ENCODE results near the gene UCN. TPM values are rescaled to one million over a fixed set of nuclear protein-coding genes. Genes with fewer than 3 reads are reported as not detected.
"Not testable (repeated sequence)": the region's sequence is repeated elsewhere in the genome, so short reads cannot be mapped to it uniquely, and the experiment has no call there.

The UCN gene, protein sequence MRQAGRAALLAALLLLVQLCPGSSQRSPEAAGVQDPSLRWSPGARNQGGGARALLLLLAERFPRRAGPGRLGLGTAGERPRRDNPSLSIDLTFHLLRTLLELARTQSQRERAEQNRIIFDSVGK
- polyA plus RNA-seq = 1 to 10 TPM in 3 of 4 donors, under 1 TPM in 1; 0.76 to 8.9 (median 2.4) TPM
- long read RNA-seq, donor 1 = 0 reads
- long read RNA-seq, donor 2, partial matches to known transcripts = 0 of 2 reads
- long read RNA-seq, donor 2, other reads (novel, unspliced or antisense) = 0 of 2 reads
- long read RNA-seq, donor 3, transcript UCN-201 (2 exons, 795 nt) = major isoform, 5 of 5 reads
- long read RNA-seq, donor 3, partial matches to known transcripts = 0 of 5 reads
- long read RNA-seq, donor 3, other reads (novel, unspliced or antisense) = 0 of 5 reads
- long read RNA-seq, donor 4 = 0 reads
- long read RNA-seq, donor 5, partial matches to known transcripts = 0 of 1 reads
- long read RNA-seq, donor 5, other reads (novel, unspliced or antisense) = 0 of 1 reads
- long read RNA-seq, donor 6, partial matches to known transcripts = 0 of 1 reads
- long read RNA-seq, donor 6, other reads (novel, unspliced or antisense) = 0 of 1 reads
- long read RNA-seq, donor 7 = 0 reads
- long read RNA-seq, donor 8 = 0 reads
- long read RNA-seq, donor 9, partial matches to known transcripts = 0 of 1 reads
- long read RNA-seq, donor 9, other reads (novel, unspliced or antisense) = 0 of 1 reads
- long read RNA-seq, donor 10, partial matches to known transcripts = 0 of 1 reads
- long read RNA-seq, donor 10, other reads (novel, unspliced or antisense) = 0 of 1 reads

DNA sequence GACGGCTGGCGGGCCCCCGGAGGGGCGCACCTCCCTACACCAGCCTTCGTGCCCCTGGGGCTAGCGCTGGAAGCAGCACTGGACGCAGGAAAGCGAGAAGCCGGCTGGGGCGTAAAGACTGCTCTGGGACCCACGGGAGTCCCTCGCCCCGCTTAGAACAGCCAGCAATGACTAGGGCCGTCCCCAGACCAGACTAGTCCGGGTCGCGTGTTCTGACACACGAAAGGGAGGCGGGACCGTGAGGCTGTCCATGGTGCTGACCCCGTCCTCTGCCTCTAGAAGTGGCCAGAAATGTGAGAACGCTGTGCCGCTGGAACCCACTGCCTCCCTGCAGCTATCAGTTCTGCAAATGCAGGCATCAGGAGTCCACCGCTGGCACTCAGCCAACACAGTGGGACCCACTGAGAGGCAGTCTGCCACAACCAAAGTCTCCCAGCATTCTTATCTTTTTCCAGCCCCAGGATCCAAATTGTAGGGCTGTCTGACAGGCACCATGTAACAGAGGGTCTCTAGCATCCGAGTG is at the start of gene UCN:
UCN (minus strand) TSS at position 87 of the 523 bp plus-strand sequence. CDS start 550 bp downstream, outside the sequence.
- peak within 1 kb of the TSS in 2 of 3 donors; percentile 2 to 8 for H3K4me3 ChIP-seq (ENCODE audit: low read depth in 1 of 3, low read length in 3 of 3)
- H3K27me3 ChIP-seq (ENCODE audit: control insufficient read depth in 3 of 3, insufficient read depth in 3 of 3, low read length in 3 of 3) = peaks cover 6 to 40% (median 14%) of the 10 kb centered on the region in 3 donors
- 44 to 57% (median 49%) methylated on average over 25 of the region's 25 CpGs for WGBS, 3 donors
- peaks cover 0 to 29% (median 2%) of the 10 kb centered on the region in 3 donors for H3K36me3 ChIP-seq (ENCODE audit: control insufficient read depth in 3 of 3, insufficient read depth in 2 of 3, low read depth in 1 of 3, low read length in 3 of 3)
- H3K9me3 ChIP-seq (ENCODE audit: control insufficient read depth in 2 of 2, insufficient read depth in 1 of 2, low read depth in 1 of 2, low read length in 1 of 2) = no peaks in the 10 kb centered on the region
- peak in 1 of 2 donors; percentile 63 for DNase-seq
- FAIRE-seq = no peak
- no peak within 1 kb of the TSS for H3K27ac ChIP-seq (ENCODE audit: low read depth in 1 of 3, low read length in 2 of 3)
- peaks cover 0 to 14% (median 2%) of the 10 kb centered on the region in 3 donors for H3K4me1 ChIP-seq (ENCODE audit: control insufficient read depth in 3 of 3, insufficient read depth in 2 of 3, low read depth in 1 of 3, low read length in 2 of 3)

DNA sequence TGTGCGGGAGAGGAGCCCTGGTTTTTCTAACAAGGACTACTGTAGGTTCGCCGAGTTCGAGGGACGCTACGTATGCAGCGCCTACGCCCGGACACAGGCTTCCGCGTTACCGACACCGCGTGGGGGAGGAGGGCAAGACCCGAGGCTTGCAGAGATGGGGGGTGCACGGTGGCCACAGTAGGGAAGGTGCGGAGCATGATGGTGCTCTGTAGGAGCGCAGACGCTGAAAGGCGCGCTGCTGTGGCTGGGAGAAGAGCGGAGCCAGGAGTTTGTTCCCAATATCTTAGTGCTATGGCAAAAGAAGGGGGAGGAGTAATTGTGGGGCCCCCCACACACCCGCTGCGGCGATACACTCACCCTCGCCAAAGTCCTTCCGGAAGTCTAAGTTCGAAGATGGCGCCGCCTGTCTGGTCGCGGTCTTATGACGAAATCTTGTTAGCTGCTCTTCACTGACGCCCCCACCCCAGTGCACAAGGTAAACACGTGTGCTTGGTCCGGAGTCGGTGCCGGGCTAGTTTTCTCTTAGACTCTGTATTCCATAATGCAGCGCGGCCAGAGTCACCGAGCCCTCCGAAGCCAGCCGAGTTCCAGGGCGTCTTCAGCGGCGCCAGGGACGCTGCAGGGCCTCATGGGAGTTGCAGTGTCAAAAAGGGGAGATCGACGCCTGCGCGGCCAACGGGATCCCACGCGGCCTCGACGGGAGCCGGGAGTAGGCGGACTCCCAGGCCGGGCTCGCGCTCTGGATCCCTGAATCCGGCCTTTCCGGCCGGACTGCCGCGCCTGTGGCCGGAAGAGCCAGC is 48.3 kb upstream of the UCN start, which contains the start of gene GTF3C2:
GTF3C2 (minus strand) TSS at position 383 of the 800 bp plus-strand sequence. CDS start 13,210 bp downstream, outside the sequence.
- FAIRE-seq (no peak), DNase-seq (peak; percentile 97 to 99)
- H3K9me3 ChIP-seq (ENCODE audit: control insufficient read depth in 2 of 2, insufficient read depth in 1 of 2, low read depth in 1 of 2, low read length in 1 of 2) = no peaks in the 10 kb centered on the region
- H3K27ac ChIP-seq (ENCODE audit: low read depth in 1 of 3, low read length in 2 of 3) = peak within 1 kb of the TSS; percentile 91 to 98 (median 98)
- peaks cover 0 to 2% (median 0%) of the 10 kb centered on the region in 3 donors for H3K36me3 ChIP-seq (ENCODE audit: control insufficient read depth in 3 of 3, insufficient read depth in 2 of 3, low read depth in 1 of 3, low read length in 3 of 3)
- H3K4me1 ChIP-seq (ENCODE audit: control insufficient read depth in 3 of 3, insufficient read depth in 2 of 3, low read depth in 1 of 3, low read length in 2 of 3) = peaks cover 0 to 5% (median 3%) of the 10 kb centered on the region in 3 donors
- peak within 1 kb of the TSS; percentile 87 to 93 (median 89) for H3K4me3 ChIP-seq (ENCODE audit: low read depth in 1 of 3, low read length in 3 of 3)
- 0% methylated on average over 66 to 67 of the region's 67 CpGs for WGBS, 3 donors
- no peaks in the 10 kb centered on the region for H3K27me3 ChIP-seq (ENCODE audit: control insufficient read depth in 3 of 3, insufficient read depth in 3 of 3, low read length in 3 of 3)

DNA sequence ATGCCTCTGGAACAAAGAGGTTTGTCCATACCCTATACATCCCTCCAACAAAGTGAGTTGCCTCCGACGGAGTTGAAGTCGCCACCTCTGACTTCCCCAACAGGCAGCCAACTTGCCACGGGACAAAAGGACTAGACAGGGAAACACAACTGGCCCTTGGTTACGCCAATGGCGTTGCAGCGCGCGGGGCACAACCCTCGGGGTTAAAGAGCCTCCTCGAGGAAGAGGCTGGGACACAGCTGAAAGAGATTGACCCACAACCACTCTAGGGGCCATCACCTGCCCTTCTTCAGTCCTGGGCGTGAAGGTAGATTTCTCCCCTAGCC is 47.8 kb upstream of the UCN start:
- FAIRE-seq (no peak), DNase-seq (peak in 1 of 2 donors; percentile 73)
- Histone ChIP-seq H3K9me3 (ENCODE audit: control insufficient read depth in 2 of 2, insufficient read depth in 1 of 2, low read depth in 1 of 2, low read length in 1 of 2) (no peaks in the 10 kb centered on the region), H3K27ac (ENCODE audit: low read depth in 1 of 3, low read length in 2 of 3) (peak overlapping the region; percentile 91 to 98 (median 98)), H3K4me1 (ENCODE audit: control insufficient read depth in 3 of 3, insufficient read depth in 2 of 3, low read depth in 1 of 3, low read length in 2 of 3) (peaks cover 0 to 5% (median 3%) of the 10 kb centered on the region in 3 donors), H3K4me3 (ENCODE audit: low read depth in 1 of 3, low read length in 3 of 3) (peak overlapping the region; percentile 87 to 93 (median 89)), H3K36me3 (ENCODE audit: control insufficient read depth in 3 of 3, insufficient read depth in 2 of 3, low read depth in 1 of 3, low read length in 3 of 3) (peaks cover 0 to 2% (median 0%) of the 10 kb centered on the region in 3 donors), H3K27me3 (ENCODE audit: control insufficient read depth in 3 of 3, insufficient read depth in 3 of 3, low read length in 3 of 3) (no peaks in the 10 kb centered on the region)
- WGBS, 3 donors = 0% methylated on average over 12 of the region's 12 CpGs

DNA sequence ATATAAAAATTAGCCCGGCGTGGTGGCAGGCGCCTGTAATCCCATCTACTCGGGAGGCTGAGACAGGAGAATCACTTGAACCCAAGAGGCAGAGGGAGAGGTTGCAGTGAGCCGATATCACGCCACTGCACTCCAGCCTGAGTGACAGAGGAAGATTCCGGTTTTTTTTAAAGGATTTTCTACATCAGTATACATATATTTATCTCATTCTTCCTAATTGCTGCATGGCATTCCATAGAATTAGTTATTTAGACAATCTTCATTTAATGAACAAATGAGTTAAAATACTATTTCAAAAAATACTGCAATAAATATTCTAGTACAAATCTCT is 46.3 kb upstream of the UCN start:
- no peak overlapping the region for H3K4me3 ChIP-seq (ENCODE audit: low read depth in 1 of 3, low read length in 3 of 3)
- WGBS, 3 donors = 89 to 95% (median 92%) methylated on average over 7 of the region's 7 CpGs
- FAIRE-seq (no peak), DNase-seq (no peak)
- no peak overlapping the region for H3K27ac ChIP-seq (ENCODE audit: low read depth in 1 of 3, low read length in 2 of 3)
- H3K36me3 ChIP-seq (ENCODE audit: control insufficient read depth in 3 of 3, insufficient read depth in 2 of 3, low read depth in 1 of 3, low read length in 3 of 3) = peaks cover 2 to 7% (median 4%) of the 10 kb centered on the region in 3 donors
- H3K9me3 ChIP-seq (ENCODE audit: control insufficient read depth in 2 of 2, insufficient read depth in 1 of 2, low read depth in 1 of 2, low read length in 1 of 2) = no peaks in the 10 kb centered on the region
- H3K4me1 ChIP-seq (ENCODE audit: control insufficient read depth in 3 of 3, insufficient read depth in 2 of 3, low read depth in 1 of 3, low read length in 2 of 3) = peaks cover 0 to 5% (median 3%) of the 10 kb centered on the region in 3 donors
- H3K27me3 ChIP-seq (ENCODE audit: control insufficient read depth in 3 of 3, insufficient read depth in 3 of 3, low read length in 3 of 3) = no peaks in the 10 kb centered on the region

DNA sequence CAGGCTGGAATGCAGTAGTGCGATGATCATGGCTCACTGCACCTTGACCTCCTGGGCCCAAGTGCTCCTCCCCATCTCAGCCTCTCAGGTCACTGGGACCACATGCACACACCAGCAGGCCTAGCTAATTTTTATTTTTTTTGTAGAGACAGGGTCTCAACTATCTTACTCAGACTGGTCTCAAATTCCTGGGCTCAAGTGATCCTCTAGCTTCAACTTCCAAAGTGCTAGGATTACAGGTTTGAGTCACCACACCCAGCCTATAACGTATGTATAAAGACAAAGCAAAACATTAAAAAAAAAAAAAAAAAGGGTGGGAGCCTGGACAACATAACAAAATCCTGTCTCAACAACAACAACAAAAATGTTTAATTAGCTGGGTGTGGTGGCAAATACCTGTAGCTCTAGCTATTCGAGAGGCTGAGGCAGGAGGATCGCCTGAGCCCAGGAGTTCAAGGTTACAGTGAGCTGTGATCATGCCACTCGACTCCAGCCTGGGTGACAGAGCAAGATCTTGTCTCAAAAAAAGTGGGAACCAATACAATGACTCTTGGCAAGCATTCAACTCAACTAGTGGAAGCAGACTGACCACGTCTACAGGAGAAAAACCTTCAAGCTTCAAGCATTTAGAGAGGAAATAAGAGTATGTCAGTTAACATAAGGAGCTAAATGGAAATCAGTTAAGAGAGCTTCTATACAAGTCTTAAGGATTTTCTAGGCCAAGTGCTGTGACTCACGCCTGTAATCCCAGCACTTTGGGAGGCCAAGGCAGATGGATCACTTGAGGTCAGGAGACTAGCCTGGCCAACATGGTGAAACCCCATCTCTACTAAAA is 45.7 kb upstream of the UCN start:
- H3K9me3 ChIP-seq (ENCODE audit: control insufficient read depth in 2 of 2, insufficient read depth in 1 of 2, low read depth in 1 of 2, low read length in 1 of 2) = no peaks in the 10 kb centered on the region
- H3K36me3 ChIP-seq (ENCODE audit: control insufficient read depth in 3 of 3, insufficient read depth in 2 of 3, low read depth in 1 of 3, low read length in 3 of 3) = peaks cover 2 to 8% (median 4%) of the 10 kb centered on the region in 3 donors
- H3K27me3 ChIP-seq (ENCODE audit: control insufficient read depth in 3 of 3, insufficient read depth in 3 of 3, low read length in 3 of 3) = no peaks in the 10 kb centered on the region
- H3K4me3 ChIP-seq (ENCODE audit: low read depth in 1 of 3, low read length in 3 of 3) = no peak overlapping the region
- FAIRE-seq (no peak), DNase-seq (peak; percentile 28 to 47)
- WGBS, 3 donors = 46 to 69% (median 59%) methylated on average over 7 of the region's 7 CpGs
- H3K4me1 ChIP-seq (ENCODE audit: control insufficient read depth in 3 of 3, insufficient read depth in 2 of 3, low read depth in 1 of 3, low read length in 2 of 3) = peaks cover 0 to 5% (median 3%) of the 10 kb centered on the region in 3 donors
- H3K27ac ChIP-seq (ENCODE audit: low read depth in 1 of 3, low read length in 2 of 3) = peak overlapping the region in 2 of 3 donors; percentile 10 to 60

DNA sequence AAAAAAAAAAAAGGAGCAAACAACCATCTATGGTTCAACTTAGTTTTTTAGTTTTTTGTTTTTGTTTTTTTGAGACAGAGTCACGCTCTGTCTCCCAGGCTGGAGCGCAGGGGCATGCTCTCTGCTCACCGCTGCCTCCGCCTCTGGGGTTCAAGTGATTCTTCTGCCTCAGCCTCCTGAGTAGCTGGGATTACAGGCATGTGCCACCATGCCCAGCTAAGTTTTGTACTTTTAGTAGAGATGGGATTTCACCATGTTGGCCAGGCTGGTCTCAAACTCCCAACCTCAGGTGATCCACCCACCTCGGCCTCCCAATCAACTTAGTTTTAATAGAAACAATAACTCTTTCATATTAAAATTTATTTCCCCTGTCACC is 45.1 kb upstream of the UCN start:
- not testable (repeated sequence) for H3K4me1 ChIP-seq (ENCODE audit: control insufficient read depth in 3 of 3, insufficient read depth in 2 of 3, low read depth in 1 of 3, low read length in 2 of 3); H3K9me3 ChIP-seq (ENCODE audit: control insufficient read depth in 2 of 2, insufficient read depth in 1 of 2, low read depth in 1 of 2, low read length in 1 of 2); H3K27me3 ChIP-seq (ENCODE audit: control insufficient read depth in 3 of 3, insufficient read depth in 3 of 3, low read length in 3 of 3); DNase-seq; H3K27ac ChIP-seq (ENCODE audit: low read depth in 1 of 3, low read length in 2 of 3); H3K4me3 ChIP-seq (ENCODE audit: low read depth in 1 of 3, low read length in 3 of 3); FAIRE-seq
- peaks cover 2 to 10% (median 4%) of the 10 kb centered on the region in 3 donors for H3K36me3 ChIP-seq (ENCODE audit: control insufficient read depth in 3 of 3, insufficient read depth in 2 of 3, low read depth in 1 of 3, low read length in 3 of 3)
- WGBS, 3 donors = 80 to 93% (median 92%) methylated on average over 5 of the region's 5 CpGs

DNA sequence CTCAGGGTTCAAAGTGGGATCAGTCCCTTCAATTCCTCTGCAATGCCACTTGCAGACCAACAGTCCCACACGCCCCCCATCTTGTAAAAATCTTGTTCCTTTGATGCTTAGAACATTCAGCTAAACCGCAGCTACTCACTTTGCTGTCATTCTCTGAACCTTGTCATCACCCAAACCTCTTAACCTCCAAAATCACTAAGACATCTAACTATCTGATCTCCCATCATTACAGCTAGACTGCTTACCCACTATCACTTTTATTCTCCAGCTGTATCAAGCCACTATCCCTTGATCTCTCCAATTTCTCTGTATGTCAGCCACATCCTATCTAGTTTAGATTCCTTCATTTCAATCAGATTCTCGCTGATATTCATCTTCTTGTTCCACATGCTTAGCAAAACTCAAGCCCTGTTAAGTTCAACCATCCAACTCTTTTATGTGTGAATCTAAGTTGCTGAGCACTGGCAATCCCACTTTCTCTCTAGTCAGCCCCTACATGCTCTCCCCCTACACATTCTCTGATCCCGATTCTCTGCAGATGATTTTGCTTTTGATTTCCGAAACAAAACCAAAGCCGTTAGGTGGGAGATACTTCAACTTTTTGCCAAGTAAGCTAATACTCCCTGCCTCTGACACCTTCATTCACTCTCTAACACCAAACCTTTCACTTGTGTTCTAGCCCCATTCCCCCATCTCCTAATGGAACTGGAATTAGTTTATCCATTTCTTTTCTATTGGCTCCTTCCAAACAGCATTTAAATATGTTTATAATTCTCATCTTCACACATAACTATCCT is 43.8 kb upstream of the UCN start:
- FAIRE-seq = no peak
- H3K4me1 ChIP-seq (ENCODE audit: control insufficient read depth in 3 of 3, insufficient read depth in 2 of 3, low read depth in 1 of 3, low read length in 2 of 3) = peaks cover 0 to 3% (median 0%) of the 10 kb centered on the region in 3 donors
- 75 to 86% (median 78%) methylated on average over 6 of the region's 6 CpGs for WGBS, 3 donors
- H3K27me3 ChIP-seq (ENCODE audit: control insufficient read depth in 3 of 3, insufficient read depth in 3 of 3, low read length in 3 of 3) = no peaks in the 10 kb centered on the region
- H3K36me3 ChIP-seq (ENCODE audit: control insufficient read depth in 3 of 3, insufficient read depth in 2 of 3, low read depth in 1 of 3, low read length in 3 of 3) = peaks cover 2 to 16% (median 4%) of the 10 kb centered on the region in 3 donors
- no peaks in the 10 kb centered on the region for H3K9me3 ChIP-seq (ENCODE audit: control insufficient read depth in 2 of 2, insufficient read depth in 1 of 2, low read depth in 1 of 2, low read length in 1 of 2)
- no peak for DNase-seq
- H3K27ac ChIP-seq (ENCODE audit: low read depth in 1 of 3, low read length in 2 of 3) = no peak overlapping the region
- H3K4me3 ChIP-seq (ENCODE audit: low read depth in 1 of 3, low read length in 3 of 3) = no peak overlapping the region
